ENCODE results near the gene EVL. TPM values are rescaled to one million over a fixed set of nuclear protein-coding genes. Genes with fewer than 3 reads are reported as not detected.

The EVL gene
- total RNA-seq, 1 donor, result 14.4 TPM

GRCh38 chr14:100131181-100131580 lies 66.0 kb downstream of the EVL start:
- TF ChIP-seq, protein P1, sequence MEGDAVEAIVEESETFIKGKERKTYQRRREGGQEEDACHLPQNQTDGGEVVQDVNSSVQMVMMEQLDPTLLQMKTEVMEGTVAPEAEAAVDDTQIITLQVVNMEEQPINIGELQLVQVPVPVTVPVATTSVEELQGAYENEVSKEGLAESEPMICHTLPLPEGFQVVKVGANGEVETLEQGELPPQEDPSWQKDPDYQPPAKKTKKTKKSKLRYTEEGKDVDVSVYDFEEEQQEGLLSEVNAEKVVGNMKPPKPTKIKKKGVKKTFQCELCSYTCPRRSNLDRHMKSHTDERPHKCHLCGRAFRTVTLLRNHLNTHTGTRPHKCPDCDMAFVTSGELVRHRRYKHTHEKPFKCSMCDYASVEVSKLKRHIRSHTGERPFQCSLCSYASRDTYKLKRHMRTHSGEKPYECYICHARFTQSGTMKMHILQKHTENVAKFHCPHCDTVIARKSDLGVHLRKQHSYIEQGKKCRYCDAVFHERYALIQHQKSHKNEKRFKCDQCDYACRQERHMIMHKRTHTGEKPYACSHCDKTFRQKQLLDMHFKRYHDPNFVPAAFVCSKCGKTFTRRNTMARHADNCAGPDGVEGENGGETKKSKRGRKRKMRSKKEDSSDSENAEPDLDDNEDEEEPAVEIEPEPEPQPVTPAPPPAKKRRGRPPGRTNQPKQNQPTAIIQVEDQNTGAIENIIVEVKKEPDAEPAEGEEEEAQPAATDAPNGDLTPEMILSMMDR (IDR thresholded peaks at IDR 0.05; ENCODE audit: insufficient read depth, low read length), result no peak
- no peak for DNase-seq (ENCODE audit: low read depth)
- no peak overlapping the region for H3K4me3 ChIP-seq (ENCODE audit: low read depth, low read length)

- H3K4me3 ChIP-seq (ENCODE audit: low read depth, low read length), result no peak overlapping the region
- DNase-seq (ENCODE audit: low read depth), result peak; percentile 73
- TF ChIP-seq, protein P1 (IDR thresholded peaks at IDR 0.05; ENCODE audit: insufficient read depth, low read length), result no peak
Measured at GRCh38 chr14:100132161-100132902, 67.1 kb downstream of the EVL start.

GRCh38 chr14:100132903-100133510 lies 67.8 kb downstream of the EVL start:
- TF ChIP-seq, protein P1 (IDR thresholded peaks at IDR 0.05; ENCODE audit: insufficient read depth, low read length), result no peak
- H3K4me3 ChIP-seq (ENCODE audit: low read depth, low read length), result no peak overlapping the region
- peak; percentile 63 for DNase-seq (ENCODE audit: low read depth)

DNA sequence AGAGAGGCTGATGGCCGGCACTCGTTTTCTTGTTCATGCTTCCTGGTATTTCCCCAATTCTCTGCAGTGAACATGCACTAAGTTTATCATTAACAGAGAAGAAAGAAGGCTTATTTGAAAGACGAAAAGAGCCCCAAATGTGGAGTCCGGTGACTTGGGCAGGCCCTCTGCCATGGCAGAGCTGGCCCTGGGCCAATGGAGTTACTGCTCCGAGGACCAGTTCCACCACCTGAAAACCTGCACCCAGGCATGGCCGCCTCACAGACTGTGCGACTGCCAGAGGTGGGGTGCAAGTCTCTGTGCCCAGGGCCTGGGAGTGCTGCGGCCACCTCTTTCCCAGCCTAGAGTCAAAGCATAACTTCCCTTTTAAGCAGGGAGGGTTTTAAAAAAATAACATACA lies 69.4 kb downstream of the EVL start:
- no peak for DNase-seq (ENCODE audit: low read depth)
- no peak overlapping the region for H3K4me3 ChIP-seq (ENCODE audit: low read depth, low read length)
- TF ChIP-seq, protein P1 (IDR thresholded peaks at IDR 0.05; ENCODE audit: insufficient read depth, low read length), result no peak

GRCh38 chr14:100135073-100135472 lies 69.9 kb downstream of the EVL start:
- TF ChIP-seq, protein P1 (IDR thresholded peaks at IDR 0.05; ENCODE audit: insufficient read depth, low read length), result no peak
- no peak overlapping the region for H3K4me3 ChIP-seq (ENCODE audit: low read depth, low read length)
- no peak for DNase-seq (ENCODE audit: low read depth)

DNA sequence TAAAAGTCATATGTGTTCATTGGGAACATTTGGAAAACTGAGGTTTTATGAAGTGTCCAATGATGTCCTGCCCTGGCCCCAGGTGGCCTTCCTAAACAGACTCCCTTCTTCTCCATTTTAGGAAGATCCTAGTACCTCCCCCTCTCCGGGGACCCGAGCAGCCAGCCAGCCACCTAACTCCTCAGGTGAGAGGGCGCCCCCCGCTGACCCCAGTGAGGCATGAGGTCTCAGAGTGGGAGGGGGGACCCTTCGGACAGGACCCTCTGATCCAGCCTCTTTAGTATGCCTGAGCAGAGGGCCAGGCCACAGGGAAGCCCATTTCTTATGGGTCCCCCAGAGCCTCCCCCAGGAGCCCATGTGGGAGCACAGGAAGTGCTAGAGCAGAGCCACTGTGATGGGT lies 70.6 kb downstream of the EVL start:
- no peak overlapping the region for H3K4me3 ChIP-seq (ENCODE audit: low read depth, low read length)
- no peak for DNase-seq (ENCODE audit: low read depth)
- TF ChIP-seq, protein P1 (IDR thresholded peaks at IDR 0.05; ENCODE audit: insufficient read depth, low read length), result no peak
